ENCODE data around the gene ACSS2.

Gene ACSS2

DNA sequence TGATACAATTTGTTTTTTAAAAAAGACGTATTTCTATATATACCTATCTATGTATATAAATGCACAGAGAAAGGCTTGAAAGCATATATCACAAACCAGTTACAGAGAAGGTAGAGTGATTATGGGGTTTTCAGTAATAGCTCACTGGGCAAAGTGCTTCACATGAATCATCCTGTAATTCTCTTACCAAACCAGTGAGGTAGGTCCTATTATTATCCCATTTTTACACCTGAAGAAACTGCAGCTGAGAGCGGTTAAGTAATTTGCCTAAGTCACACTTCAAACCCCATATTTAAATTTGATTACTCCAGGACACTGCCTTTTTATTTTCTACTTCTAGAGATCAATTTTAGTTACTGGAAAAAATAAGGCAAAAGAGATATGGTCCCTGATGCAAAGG, 74.8 kb downstream of the ACSS2 start:
- no peak for DNase-seq

DNA sequence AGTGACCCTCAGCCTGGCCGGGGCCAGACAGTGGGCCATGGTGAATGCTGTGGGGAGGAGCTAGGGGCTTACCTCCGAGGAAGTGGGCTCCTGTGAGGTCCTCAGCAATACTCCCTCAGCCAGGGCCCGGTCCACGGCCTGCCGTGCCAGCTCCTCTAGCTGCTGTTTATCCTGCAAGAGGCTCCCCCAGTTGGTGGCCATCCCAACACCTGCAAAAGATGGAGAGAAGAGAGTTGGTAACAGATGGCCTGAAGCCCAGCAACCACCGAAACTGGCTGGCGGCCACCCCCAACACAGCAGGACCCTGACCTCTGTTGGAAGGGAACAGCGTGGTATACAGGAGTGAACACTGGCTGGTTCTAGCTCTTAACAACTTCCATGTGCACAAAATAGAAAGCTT, 75.2 kb downstream of the ACSS2 start:
- DNase-seq = no peak

DNA sequence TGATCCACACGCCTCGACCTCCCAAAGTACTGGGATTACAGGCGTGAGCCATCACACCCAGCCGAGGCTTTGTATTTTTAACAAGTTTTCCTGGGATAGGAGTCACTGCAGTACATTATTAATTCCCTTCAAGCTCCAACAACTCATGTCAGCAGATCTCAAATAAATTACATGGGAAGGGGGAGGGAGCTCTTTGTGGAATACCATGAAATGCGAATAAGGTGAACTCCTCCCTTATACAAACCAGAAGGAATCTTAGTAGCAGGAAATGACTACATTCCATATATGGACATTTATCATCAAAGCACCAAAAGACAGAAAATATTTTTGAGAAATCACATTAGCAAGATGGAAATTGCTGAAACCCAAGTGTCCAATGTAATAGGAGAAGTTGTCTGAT, 76.3 kb downstream of the ACSS2 start:
- DNase-seq = no peak

DNA sequence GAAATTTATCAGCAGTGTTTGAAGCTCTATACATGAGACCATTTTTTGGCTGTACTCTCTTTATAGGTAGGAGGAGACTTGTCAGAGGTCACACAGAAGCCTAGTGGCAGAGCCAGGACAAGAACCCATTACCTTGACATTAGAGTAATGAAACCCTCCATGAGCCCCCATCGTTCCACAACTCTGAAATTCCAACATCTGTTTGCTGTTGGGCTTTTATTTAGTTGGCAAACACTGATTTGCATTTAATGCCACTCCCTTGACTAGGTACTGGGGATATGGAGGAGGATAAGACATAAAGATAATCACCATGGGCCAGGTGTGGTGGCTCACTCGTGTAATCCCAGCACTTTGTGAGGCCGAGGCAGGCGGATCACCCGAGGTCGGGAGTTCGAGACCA, 77.5 kb downstream of the ACSS2 start:
- DNase-seq = no peak

DNA sequence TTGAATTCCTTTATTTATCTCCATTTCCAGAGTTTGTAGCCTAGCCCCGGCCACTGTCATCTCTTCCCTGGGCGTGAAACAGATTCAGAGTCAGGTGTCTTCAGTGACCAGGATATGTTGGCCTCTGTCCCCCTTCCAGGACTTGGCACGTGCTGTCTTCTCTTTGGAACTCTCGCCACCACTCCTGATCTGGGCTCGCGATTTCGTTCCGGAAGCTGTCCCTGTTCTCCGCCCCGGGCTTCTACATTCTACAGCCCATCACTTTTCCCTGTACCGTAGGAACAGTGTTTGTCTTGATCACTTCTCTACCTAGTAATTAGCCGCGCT, 78.5 kb downstream of the ACSS2 start:
- no peak for DNase-seq

DNA sequence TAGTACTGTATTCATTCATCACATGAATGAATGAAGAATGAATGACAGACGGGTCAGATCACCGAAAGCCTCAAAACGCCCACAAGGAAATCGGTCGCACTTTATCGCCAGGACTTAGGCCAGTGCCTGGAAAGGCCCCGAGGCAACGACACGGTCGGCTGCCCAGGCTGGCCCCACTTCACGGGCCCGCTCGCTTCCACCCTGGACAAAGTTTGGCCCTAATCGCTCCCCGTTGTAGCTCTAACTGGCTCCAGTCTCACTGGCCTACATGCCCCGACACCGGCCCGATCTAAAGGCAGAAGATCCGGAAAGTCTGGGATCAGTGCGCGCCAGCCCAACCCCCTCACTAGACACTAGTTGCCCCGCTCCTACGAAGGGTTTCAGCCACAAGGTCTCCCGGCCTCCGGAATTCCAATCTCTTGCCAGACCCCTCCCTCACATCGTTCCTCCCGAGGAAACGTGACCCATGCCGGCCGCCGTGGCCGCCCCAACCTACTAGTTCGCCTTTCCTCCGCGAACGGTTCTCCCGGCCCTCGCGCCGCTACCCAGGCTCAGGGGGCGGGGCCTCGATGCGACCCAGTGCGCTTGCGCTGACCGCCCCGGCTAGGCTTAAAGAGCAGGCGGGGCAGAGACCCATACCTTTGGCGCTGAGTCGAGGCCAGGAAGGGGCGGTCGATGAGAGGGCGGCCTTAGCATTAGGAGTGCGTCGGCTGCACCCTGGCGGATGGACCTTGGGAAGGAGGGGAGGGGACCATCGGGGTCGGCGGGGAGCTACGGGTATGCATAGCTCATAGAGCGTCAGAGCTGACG, 79.0 kb downstream of the ACSS2 start, which contains the start of the genes GSS and MYH7B:
Gene GSS (minus strand): TSS at position 576 of the 810 bp plus-strand sequence. CDS start 3,954 bp downstream, outside the sequence.
Gene MYH7B (plus strand): TSS at position 638 of the 810 bp plus-strand sequence. CDS start 22,138 bp downstream, outside the sequence.
- DNase-seq = peak; percentile 95

DNA sequence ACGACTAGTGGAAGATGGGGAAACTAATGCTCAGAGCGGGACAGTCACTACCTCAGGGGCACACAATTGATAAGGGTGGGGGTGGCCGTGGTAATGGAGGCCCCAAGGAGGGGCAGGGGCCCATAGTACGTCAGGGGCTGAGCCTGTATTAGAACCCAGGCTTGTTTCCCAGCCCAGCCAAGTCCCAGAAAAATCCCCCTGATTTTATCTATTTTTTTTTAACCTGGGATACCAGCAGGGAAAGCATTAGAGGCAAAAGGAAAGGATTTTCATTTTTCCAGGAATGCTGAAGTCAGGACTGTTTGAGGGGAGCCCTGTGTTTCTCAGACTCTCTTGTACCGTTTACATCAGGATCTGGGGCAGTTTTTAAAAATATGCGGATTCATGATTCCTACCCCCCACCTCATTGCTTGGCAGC, 79.6 kb downstream of the ACSS2 start:
- DNase-seq = no peak

DNA sequence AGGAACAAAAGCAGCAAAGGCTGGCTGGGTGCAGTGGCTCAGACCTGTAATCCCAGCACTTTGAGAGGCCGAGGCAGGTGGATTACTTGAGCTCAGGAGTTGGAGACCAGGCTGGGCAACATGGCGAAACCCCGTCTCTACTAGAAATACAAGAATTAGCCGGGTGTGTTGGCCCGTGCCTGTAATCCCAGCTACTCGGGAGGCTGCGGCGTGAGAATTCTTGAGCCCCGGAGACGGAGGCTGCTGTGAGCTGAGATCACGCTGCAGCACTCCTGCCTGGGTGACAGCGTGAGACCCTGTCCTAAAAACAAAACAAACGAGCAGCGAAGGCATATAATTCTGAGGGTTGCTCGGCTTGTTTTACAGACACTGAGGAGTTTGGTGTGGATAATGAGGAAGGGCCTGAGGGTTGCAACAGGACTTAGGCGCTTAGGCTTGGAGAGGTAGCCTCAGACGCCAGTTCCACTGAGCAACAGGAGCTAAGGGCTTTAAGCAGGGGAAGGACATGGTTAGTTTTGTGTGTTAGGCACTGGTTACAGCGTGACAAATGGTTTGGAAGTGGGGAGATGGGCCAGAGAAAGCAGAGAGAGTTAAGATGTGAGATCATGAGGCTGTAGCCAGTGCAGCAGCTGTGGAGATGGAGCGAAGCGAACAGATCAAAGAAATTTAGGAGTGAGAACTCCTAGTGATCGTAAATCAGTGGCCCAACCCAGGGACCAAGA, 80.5 kb downstream of the ACSS2 start:
- DNase-seq = no peak

DNA sequence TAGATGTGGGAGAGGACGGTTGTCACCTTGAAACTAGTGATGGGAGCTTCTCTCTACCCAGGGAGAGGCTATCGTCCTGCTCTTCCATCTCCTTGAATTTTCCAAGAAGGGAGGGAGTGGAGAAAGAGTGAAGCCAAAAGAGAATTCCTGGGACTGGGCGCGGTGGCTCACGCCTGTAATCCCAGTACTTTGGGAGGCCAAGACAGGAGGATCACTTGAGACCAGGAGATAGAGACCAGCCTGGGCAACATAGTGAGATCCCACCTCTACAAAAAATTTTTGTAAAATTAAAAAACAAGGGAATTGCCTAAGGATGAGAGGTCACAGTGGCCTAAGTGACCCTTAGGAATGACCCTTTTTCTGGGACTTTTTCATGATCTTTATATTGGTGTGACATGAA, 88.1 kb downstream of the ACSS2 start:
- DNase-seq = no peak

DNA sequence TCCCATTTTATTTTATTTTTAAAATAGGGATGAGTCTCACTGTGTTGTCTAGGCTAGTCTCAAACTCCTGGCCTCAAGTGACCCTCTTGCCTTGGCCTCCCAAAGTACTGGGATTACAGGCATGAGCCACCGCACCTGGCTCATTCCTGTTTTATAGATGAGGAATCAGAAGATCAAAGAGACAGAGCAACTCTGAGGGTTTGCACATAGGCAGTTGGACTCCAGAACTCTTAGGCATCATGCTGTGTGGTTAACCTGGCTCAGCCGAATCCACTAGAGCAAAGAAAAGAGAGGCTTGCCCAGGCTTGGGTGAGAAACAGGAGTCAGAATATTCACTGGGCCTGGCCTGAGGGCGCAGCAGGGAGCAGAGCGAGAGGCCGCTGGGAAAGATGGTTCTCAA, 88.6 kb downstream of the ACSS2 start:
- no peak for DNase-seq

DNA sequence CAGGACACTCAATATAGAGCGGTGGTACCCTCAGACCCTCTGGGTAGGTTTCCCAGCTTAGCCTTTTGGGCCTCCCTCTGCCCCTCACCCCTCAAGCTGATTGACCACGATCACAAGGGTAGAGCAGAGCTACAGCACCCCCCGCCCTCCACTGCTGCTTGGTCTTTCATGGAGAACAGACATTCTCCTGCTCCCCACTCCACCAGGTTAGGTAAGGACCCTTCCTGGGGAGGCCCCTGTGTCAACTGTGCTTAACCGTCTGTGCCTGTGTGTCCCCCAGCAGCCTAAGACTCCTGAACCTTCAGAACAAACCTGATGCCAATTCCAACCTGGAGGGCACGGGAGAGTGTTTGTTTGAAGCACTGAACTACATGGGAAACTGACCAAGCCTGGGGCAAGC, 91.0 kb downstream of the ACSS2 start:
- no peak for DNase-seq

DNA sequence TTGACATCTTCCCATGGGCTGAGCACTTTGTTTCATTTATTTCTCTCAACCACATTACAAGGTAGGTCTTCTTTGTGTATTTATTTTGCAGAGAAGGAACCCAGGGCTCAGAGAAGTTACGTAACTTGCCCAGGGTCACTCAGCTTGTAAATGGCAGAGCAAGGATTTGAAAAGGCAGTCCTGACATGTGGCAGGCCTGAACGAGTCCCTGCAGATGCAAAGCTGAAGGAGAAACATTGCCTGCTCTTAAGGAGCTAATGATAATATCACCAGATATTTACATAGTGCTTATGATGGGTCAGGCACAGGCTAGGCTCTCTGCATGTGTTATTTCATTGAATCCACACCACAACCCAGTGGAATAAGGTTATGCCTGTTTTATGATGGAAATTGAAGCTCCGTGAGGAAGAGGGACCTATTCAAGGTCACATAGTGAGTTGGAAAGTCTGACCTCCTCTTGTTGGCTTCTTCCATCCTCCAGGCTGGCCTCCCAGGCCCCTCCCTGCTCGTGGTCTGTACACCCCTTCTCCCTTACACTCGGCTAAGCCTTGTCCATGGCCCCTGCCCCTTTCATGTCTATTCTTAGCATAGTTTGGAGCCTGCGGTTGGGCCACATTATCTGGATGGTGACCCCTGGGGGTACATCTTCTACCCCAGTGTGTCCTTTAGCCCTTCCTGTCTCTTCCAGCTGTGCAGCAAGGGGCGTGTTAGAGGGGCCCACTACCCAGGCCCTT, 91.8 kb downstream of the ACSS2 start:
- DNase-seq = no peak

DNA sequence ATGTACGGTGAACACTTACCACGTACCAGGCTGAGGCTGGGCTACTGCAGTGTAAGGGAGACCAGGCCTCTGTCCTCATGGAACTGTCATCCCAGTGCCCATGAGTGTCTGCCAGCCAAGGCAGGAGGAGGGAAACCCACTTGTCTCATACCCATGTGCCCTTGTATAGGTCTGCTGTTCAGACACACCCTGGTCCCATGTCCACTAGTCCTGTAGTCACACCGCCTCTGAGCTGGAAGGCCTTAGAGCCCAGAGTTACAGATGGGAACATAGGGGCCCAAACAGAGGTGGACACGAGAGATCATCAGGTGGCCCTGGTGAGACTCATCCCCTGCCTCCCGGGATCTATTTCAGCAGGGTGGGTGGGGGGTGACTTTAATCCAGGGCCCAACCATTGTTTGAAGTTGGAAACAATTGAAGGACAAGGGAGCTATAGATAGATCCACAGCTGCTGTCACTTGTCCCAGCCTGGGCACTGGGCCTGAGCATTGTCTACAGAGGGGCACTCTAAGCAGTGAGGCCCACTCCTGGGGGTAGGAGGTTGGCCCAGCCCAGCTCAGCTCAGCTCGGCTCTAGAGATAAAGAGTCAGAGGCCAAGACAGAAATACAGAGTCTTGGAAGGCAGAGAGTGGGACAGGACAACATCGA, 93.9 kb downstream of the ACSS2 start:
- no peak for DNase-seq

DNA sequence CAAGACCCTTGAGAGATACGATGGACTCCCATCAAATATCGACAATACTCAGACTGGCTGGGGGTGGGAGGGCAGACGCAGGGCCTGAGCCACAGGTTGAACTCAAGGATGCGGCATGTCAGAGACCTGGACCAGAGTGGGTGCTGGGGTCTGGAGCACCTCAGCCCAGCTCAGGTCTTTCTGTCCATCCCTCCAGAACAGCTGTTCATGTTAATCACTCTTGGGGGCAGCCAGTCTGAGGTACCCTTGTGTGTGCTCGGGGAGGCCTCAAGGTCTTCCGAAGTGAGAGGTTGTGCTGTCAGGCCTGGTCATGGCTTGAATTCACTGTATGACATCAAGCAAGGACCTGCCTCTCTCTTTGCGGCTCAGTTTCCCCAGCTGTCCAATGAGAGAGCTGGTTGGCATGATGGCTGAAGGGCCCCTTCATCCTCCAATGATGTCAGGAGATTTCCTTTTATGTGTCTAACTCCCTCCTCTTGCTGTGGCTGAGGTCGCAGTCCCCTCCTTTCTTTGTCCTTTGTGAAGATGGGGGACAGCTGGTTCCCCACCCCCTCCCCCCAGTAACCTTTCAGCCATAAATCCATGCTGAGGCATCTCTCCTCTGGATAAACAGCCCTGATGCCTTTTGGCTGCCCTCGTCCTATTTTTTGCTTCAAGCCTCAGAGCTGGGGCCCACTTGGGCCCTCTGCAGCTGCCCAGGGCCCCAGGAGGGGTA, 94.6 kb downstream of the ACSS2 start:
- no peak for DNase-seq

DNA sequence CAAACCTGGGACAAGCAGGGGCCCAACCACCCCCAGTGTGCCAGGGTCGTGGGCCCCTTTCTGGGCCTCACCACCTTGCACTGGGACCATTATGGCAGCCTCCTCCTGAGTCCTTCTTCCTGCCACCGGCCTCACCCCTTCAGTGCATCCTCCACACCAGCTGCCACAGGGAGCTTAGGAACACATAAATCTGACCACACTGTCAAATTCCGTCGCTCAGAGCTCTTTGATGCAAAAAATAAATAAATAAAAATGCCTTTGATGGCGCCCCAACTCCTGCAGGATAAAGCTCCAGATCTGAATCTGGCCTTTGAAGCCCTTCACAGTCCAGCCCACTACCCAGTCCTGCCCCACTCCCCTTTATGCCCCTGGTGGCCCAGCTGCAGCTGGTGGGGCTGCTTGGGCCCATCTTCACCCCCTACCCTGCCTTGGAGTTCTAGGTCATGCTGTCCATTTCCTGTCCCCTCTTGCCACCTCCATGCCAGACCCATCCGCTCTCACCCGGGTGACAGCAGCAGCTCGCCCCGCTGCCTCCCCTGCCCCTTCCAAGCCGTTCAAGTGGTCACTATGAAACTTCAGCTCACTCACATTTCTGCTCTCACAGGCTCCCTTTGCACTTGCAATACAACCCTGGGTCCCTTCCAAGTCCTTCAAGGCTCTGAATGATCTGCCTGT, 95.3 kb downstream of the ACSS2 start:
- no peak for DNase-seq

DNA sequence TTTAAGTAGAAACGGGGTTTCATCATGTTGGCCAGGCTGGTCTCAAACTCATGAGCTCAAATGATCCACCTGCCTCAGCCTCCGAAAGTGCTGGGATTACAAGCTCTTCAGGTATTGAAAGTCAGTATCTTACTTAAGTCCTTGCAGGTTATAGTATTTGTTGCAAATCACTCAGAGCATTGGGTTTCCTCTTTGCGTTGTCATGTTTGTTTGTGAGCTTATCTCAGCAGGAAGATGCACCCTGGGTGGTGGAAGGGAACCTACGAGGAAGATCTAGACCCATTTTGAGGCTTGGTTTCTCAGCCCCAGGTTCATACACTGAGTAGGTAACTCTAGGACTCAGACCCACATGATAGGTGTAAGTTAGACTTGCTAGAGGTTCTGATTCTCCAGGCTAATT, 97.8 kb downstream of the ACSS2 start:
- DNase-seq = no peak

DNA sequence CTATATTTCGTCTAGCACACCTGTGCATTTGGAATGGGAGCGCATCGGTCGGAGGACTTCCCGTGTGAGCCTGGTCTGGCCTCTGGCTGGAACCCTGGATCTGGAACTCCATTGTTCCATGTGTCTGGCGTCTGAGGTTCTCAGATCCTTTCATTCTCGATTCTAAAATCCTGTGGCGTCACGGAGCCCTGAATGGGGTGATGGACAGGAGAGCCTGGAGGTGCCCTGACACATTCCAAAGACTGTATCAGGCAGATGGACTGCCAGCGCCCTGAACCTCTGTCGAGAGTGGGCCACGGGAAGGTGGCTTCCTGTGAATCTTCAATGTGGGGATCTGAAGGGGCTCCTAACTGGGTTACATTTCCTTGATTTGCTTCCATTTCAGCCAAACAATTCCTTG, 99.9 kb downstream of the ACSS2 start:
- DNase-seq = no peak
